CD4-positive, alpha-beta memory T cell (primary cell): ENCODE results near the gene COA3. TPM values are rescaled to one million over a fixed set of nuclear protein-coding genes. Genes with fewer than 3 reads are reported as not detected.

ENCODE experiments used
- CTCF ChIA-PET: fragments of 350-600 bp; sonication (Branson Sonifier 250); formaldehyde crosslinking; loops from one replicate; lab custom pipeline; 2021; ENCODE audit warnings: inconsistent platforms; ENCODE audit not compliant: partially characterized antibody; lab: Charles Lee
- POLR2A ChIA-PET: fragments of 350-600 bp; sonication (Branson Sonifier 250); formaldehyde crosslinking; loops from one replicate; lab custom pipeline; 2021; ENCODE audit not compliant: partially characterized antibody; lab: Charles Lee
- DNase-seq, 5 donors: peaks; one replicate each; pipeline versions ENCODE4 v3.0.0 to v3.0.0-alpha.2; 2020 to 2022; ENCODE audit warnings: mixed read lengths in 1 of 5
- H3K27ac ChIP-seq: one replicate; pipeline ENCODE4 v1.7.0; 2013; ENCODE audit warnings: low read depth, low read length
- H3K27me3 ChIP-seq: 2 replicates; pipeline ENCODE4 v1.7.0; 2013; ENCODE audit warnings: mild to moderate bottlenecking, low read length, moderate library complexity; ENCODE audit not compliant: insufficient read depth
- H3K36me3 ChIP-seq: 2 replicates; pipeline ENCODE4 v1.7.0; 2013; ENCODE audit warnings: mild to moderate bottlenecking, low read length, moderate library complexity; ENCODE audit not compliant: insufficient read depth
- H3K4me1 ChIP-seq: 2 replicates; pipeline ENCODE4 v1.7.0; 2013; ENCODE audit warnings: mild to moderate bottlenecking, low read length, moderate library complexity; ENCODE audit not compliant: insufficient read depth
- H3K4me3 ChIP-seq, 2 donors: one replicate each; pipeline ENCODE4 v1.7.0; 2013; ENCODE audit warnings: low read length in 2 of 2, mild to moderate bottlenecking in 1 of 2
- H3K9me3 ChIP-seq, 2 donors: one replicate each; pipeline ENCODE4 v1.7.0; 2013; ENCODE audit warnings: low read length in 2 of 2, control low read depth in 1 of 2; ENCODE audit not compliant: control insufficient read depth in 1 of 2
- H3K27ac Mint-ChIP-seq, 7 donors: one replicate each; pipeline ENCODE4 v1.8.0; 2020 to 2021; ENCODE audit warnings: mixed read lengths in 7 of 7, mild to moderate bottlenecking in 6 of 7, inconsistent platforms in 3 of 7, moderate library complexity in 3 of 7
- H3K27me3 Mint-ChIP-seq, 2 donors: one replicate each; pipeline ENCODE4 v1.8.0; 2020 to 2021; ENCODE audit warnings: mixed read lengths in 2 of 2
- H3K36me3 Mint-ChIP-seq, 2 donors: one replicate each; pipeline ENCODE4 v1.8.0; 2020 to 2021; ENCODE audit warnings: mixed read lengths in 2 of 2, inconsistent platforms in 1 of 2, mild to moderate bottlenecking in 1 of 2
- H3K4me1 Mint-ChIP-seq, 4 donors: one replicate each; pipeline ENCODE4 v1.8.0; 2020 to 2021; ENCODE audit warnings: mixed read lengths in 4 of 4, mild to moderate bottlenecking in 1 of 4
- H3K4me3 Mint-ChIP-seq, 8 donors: one replicate each; pipeline ENCODE4 v1.8.0; 2020 to 2021; ENCODE audit warnings: mixed read lengths in 8 of 8, mild to moderate bottlenecking in 7 of 8, moderate library complexity in 6 of 8, inconsistent platforms in 3 of 8
- H3K9me3 Mint-ChIP-seq, 8 donors: one replicate each; pipeline ENCODE4 v1.8.0; 2020 to 2021; ENCODE audit warnings: mixed read lengths in 8 of 8, mild to moderate bottlenecking in 5 of 8, inconsistent platforms in 3 of 8, moderate library complexity in 1 of 8
- intact Hi-C: fragments of 100-400 bp; cut with micrococcal nuclease; formaldehyde crosslinking; loops from one replicate; pipeline ENCODE4 v1.15.1; 2023
- microRNA-seq: library from miRNA; unstranded; fragments of <30 nt; microRNA quantifications from one replicate; pipeline ENCODE4 v1.2.0, GENCODE V29; 2021; ENCODE audit warnings: borderline replicate concordance, borderline number of aligned reads, borderline microRNAs expressed, mixed read lengths
- polyA plus RNA-seq, 2 donors: library from polyadenylated mRNA; unstranded; fragments of 300-500 nt; fragmentation: Illumina TruSeq; gene quantifications; one replicate each; pipeline ENCODE4 v1.2.3, GENCODE V29; 2021
- total RNA-seq, 2 experiments: library from RNA; stranded (reverse); gene quantifications; one replicate each; pipeline ENCODE4 v1.2.3, GENCODE V29; 2021

COA3 gene
- total and polyA plus RNA-seq, 4 experiments from 2014 or later = 27.7 to 153 (median 70.0) TPM

- Histone ChIP-seq H3K36me3 (no peaks in the 10 kb centered on the region), H3K4me3 (no peak overlapping the region), H3K9me3 (no peaks in the 10 kb centered on the region), H3K27me3 (no peaks in the 10 kb centered on the region), H3K27ac (no peak overlapping the region), H3K4me1 (no peaks in the 10 kb centered on the region)
- DNase-seq = no peak
- Mint-ChIP-seq H3K4me3 (no peak overlapping the region), H3K36me3 (no peaks in the 10 kb centered on the region), H3K9me3 (no peaks in the 10 kb centered on the region), H3K4me1 (no peaks in the 10 kb centered on the region), H3K27ac (no peak overlapping the region), H3K27me3 (peaks cover 16 to 25% of the 10 kb centered on the region in 2 donors)
- intact Hi-C loops = no loop called here
- CTCF ChIA-PET = interaction anchor here (3.4 kb wide), 1 partner anchor 12 kb away, joined by 15 read pairs; no protein-coding TSS in a partner anchor
- POLR2A ChIA-PET = no interaction called here
Measured at GRCh38 chr17:42751628-42752027, 46.9 kb downstream of the COA3 start.

- CTCF ChIA-PET = interaction anchor here (1.2 to 3.4 kb wide), 3 partner anchors 9 to 22 kb away, joined by 4 to 15 read pairs (median 4); partner anchors contain the start of gene VPS25
- Mint-ChIP-seq H3K36me3 (no peaks in the 10 kb centered on the region), H3K27ac (no peak overlapping the region), H3K9me3 (no peaks in the 10 kb centered on the region), H3K27me3 (peaks cover 10 to 20% of the 10 kb centered on the region in 2 donors), H3K4me3 (no peak overlapping the region), H3K4me1 (no peaks in the 10 kb centered on the region)
- intact Hi-C loops = no loop called here
- H3K36me3 ChIP-seq = no peaks in the 10 kb centered on the region
- POLR2A ChIA-PET = no interaction called here
- H3K9me3 ChIP-seq = no peaks in the 10 kb centered on the region
- no peaks in the 10 kb centered on the region for H3K27me3 ChIP-seq
- no peak for DNase-seq
- H3K27ac ChIP-seq = no peak overlapping the region
- H3K4me1 ChIP-seq = no peaks in the 10 kb centered on the region
- no peak overlapping the region for H3K4me3 ChIP-seq
Measured at GRCh38 chr17:42750739-42751344, 47.7 kb downstream of the COA3 start.

- Mint-ChIP-seq H3K36me3 (peaks cover 0 to 2% of the 10 kb centered on the region in 2 donors), H3K4me3 (no peak overlapping the region), H3K27me3 (peaks cover 6 to 13% of the 10 kb centered on the region in 2 donors), H3K4me1 (peaks cover 1 to 14% (median 9%) of the 10 kb centered on the region in 4 donors), H3K9me3 (no peaks in the 10 kb centered on the region), H3K27ac (no peak overlapping the region)
- no peaks in the 10 kb centered on the region for H3K27me3 ChIP-seq
- ChIA-PET POLR2A (interaction anchor here (0.9 kb wide), 1 partner anchor 17 kb away, joined by 4 read pairs; no protein-coding TSS in a partner anchor), CTCF (interaction anchor here (1.5 to 3.4 kb wide), 2 partner anchors 11 to 14 kb away, joined by 4 to 15 read pairs; no protein-coding TSS in a partner anchor)
- no peak overlapping the region for H3K27ac ChIP-seq
- no peaks in the 10 kb centered on the region for H3K9me3 ChIP-seq
- H3K4me3 ChIP-seq = no peak overlapping the region
- no peaks in the 10 kb centered on the region for H3K36me3 ChIP-seq
- DNase-seq = no peak
- intact Hi-C loops = no loop called here
- H3K4me1 ChIP-seq = peaks cover 9% of the 10 kb centered on the region
Measured at GRCh38 chr17:42748908-42749798, 49.4 kb downstream of the COA3 start.

GRCh38 chr17:42748202-42748907 lies 50.1 kb downstream of the COA3 start:
- H3K36me3 ChIP-seq = no peaks in the 10 kb centered on the region
- H3K9me3 ChIP-seq = no peaks in the 10 kb centered on the region
- intact Hi-C loops = no loop called here
- peaks cover 6 to 13% of the 10 kb centered on the region in 2 donors for H3K27me3 Mint-ChIP-seq
- ChIA-PET POLR2A (no interaction called here), CTCF (interaction anchor here (3.4 kb wide), 1 partner anchor 15 kb away, joined by 15 read pairs; no protein-coding TSS in a partner anchor)
- DNase-seq = no peak
- no peak overlapping the region for H3K4me3 ChIP-seq
- H3K4me1 Mint-ChIP-seq = peaks cover 6 to 21% (median 16%) of the 10 kb centered on the region in 4 donors
- H3K27me3 ChIP-seq = no peaks in the 10 kb centered on the region
- peaks cover 0 to 2% of the 10 kb centered on the region in 2 donors for H3K36me3 Mint-ChIP-seq
- H3K4me3 Mint-ChIP-seq = peak overlapping the region in 2 of 8 donors; percentile 42 to 64
- H3K27ac Mint-ChIP-seq = no peak overlapping the region
- no peak overlapping the region for H3K27ac ChIP-seq
- peaks cover 17% of the 10 kb centered on the region for H3K4me1 ChIP-seq
- no peaks in the 10 kb centered on the region for H3K9me3 Mint-ChIP-seq

Small RNAs within 50 kb of the gene (microRNA-seq; reads per million reads assigned to microRNA genes)
- not detected for gene MIR6781

Other genes starting within 250 kb of the COA3 start
- gene HSD17B1, start 245.8 kb downstream of the COA3 start, total RNA-seq = 1 to 10 TPM; 1.2 TPM
- under 1 TPM; 0.07 to 0.88 TPM for gene HSD17B1, start 245.8 kb downstream of the COA3 start, polyA plus RNA-seq
- gene COASY, start 236.6 kb downstream of the COA3 start, total RNA-seq = 10 to 100 TPM; 65.2 to 71.1 TPM
- 10 to 100 TPM; 44.6 to 66.0 TPM for gene COASY, start 236.6 kb downstream of the COA3 start, polyA plus RNA-seq
- 10 to 100 TPM; 73.3 to 73.7 TPM for gene MLX, start 231.6 kb downstream of the COA3 start, total RNA-seq
- 10 to 100 TPM; 38.1 to 53.6 TPM for gene MLX, start 231.6 kb downstream of the COA3 start, polyA plus RNA-seq
- gene PSMC3IP, start 221.0 kb downstream of the COA3 start, total RNA-seq = 1 to 10 TPM; 3.4 to 4.5 TPM
- 1 to 10 TPM in 1 of 2 donors, under 1 TPM in 1; 0.93 to 1.9 TPM for gene PSMC3IP, start 221.0 kb downstream of the COA3 start, polyA plus RNA-seq
- 100 to 1,000 TPM; 128 to 134 TPM for gene RETREG3, start 189.3 kb downstream of the COA3 start, total RNA-seq
- gene RETREG3, start 189.3 kb downstream of the COA3 start, polyA plus RNA-seq = 100 to 1,000 TPM; 106 to 123 TPM
- 10 to 100 TPM; 13.6 to 16.5 TPM for gene TUBG1, start 189.0 kb downstream of the COA3 start, total RNA-seq
- gene TUBG1, start 189.0 kb downstream of the COA3 start, polyA plus RNA-seq = 10 to 100 TPM in 1 of 2 donors, 1 to 10 TPM in 1; 6.4 to 12.8 TPM
- 10 to 100 TPM; 18.1 to 19.1 TPM for gene TUBG2, start 139.4 kb downstream of the COA3 start, total RNA-seq
- 1 to 10 TPM; 3.0 to 5.0 TPM for gene TUBG2, start 139.4 kb downstream of the COA3 start, polyA plus RNA-seq
- gene PLEKHH3, start 121.7 kb downstream of the COA3 start, total RNA-seq = under 1 TPM; 0.15 to 0.22 TPM
- under 1 TPM; 0.16 to 0.32 TPM for gene PLEKHH3, start 121.7 kb downstream of the COA3 start, polyA plus RNA-seq
- gene CCR10, start 116.9 kb downstream of the COA3 start, total RNA-seq = under 1 TPM; 0.53 to 0.81 TPM
- 10 to 100 TPM in 1 of 2 donors, 1 to 10 TPM in 1; 9.1 to 10.7 TPM for gene CCR10, start 116.9 kb downstream of the COA3 start, polyA plus RNA-seq
- 1 to 10 TPM; 2.5 to 3.0 TPM for gene CNTNAP1, start 116.2 kb downstream of the COA3 start, total RNA-seq
- 1 to 10 TPM in 1 of 2 donors, not detected in 1; 1.2 TPM for gene CNTNAP1, start 116.2 kb downstream of the COA3 start, polyA plus RNA-seq
- 100 to 1,000 TPM; 184 to 192 TPM for gene EZH1, start 53.7 kb downstream of the COA3 start, total RNA-seq
- 10 to 100 TPM; 20.1 to 38.6 TPM for gene EZH1, start 53.7 kb downstream of the COA3 start, polyA plus RNA-seq
- gene RAMP2, start 37.5 kb downstream of the COA3 start, total RNA-seq = not detected
- not detected for gene RAMP2, start 37.5 kb downstream of the COA3 start, polyA plus RNA-seq
- 10 to 100 TPM; 39.3 to 43.6 TPM for gene VPS25, start 25.3 kb downstream of the COA3 start, total RNA-seq
- gene VPS25, start 25.3 kb downstream of the COA3 start, polyA plus RNA-seq = 10 to 100 TPM; 39.8 to 63.3 TPM
- under 1 TPM; 0.14 to 0.41 TPM for gene WNK4, start 18.1 kb downstream of the COA3 start, total RNA-seq
- gene WNK4, start 18.1 kb downstream of the COA3 start, polyA plus RNA-seq = not detected
- not detected for gene CNTD1, start 157 bp upstream of the COA3 start, total RNA-seq
- under 1 TPM; 0.22 to 0.43 TPM for gene CNTD1, start 157 bp upstream of the COA3 start, polyA plus RNA-seq
- gene BECN1, start 25.6 kb upstream of the COA3 start, total RNA-seq = 100 to 1,000 TPM; 103 to 104 TPM
- gene BECN1, start 25.6 kb upstream of the COA3 start, polyA plus RNA-seq = 100 to 1,000 TPM; 135 to 190 TPM
- gene PSME3, start 34.7 kb upstream of the COA3 start, total RNA-seq = 10 to 100 TPM; 65.1 to 69.9 TPM
- gene PSME3, start 34.7 kb upstream of the COA3 start, polyA plus RNA-seq = 100 to 1,000 TPM; 125 to 171 TPM
- 1 to 10 TPM; 2.7 TPM for gene AOC2, start 45.9 kb upstream of the COA3 start, total RNA-seq
- under 1 TPM in 1 of 2 donors, not detected in 1; 0.17 TPM for gene AOC2, start 45.9 kb upstream of the COA3 start, polyA plus RNA-seq
- gene AOC3, start 52.5 kb upstream of the COA3 start, total RNA-seq = 1 to 10 TPM in 1 of 2 experiments, under 1 TPM in 1; 0.58 to 1.2 TPM
- not detected for gene AOC3, start 52.5 kb upstream of the COA3 start, polyA plus RNA-seq
- gene G6PC1, start 102.1 kb upstream of the COA3 start, total RNA-seq = not detected
- not detected for gene G6PC1, start 102.1 kb upstream of the COA3 start, polyA plus RNA-seq
- 10 to 100 TPM; 53.0 to 55.6 TPM for gene AARSD1, start 165.8 kb upstream of the COA3 start, total RNA-seq
- gene AARSD1, start 165.8 kb upstream of the COA3 start, polyA plus RNA-seq = 10 to 100 TPM; 37.7 to 42.6 TPM
- gene PTGES3L, start 181.4 kb upstream of the COA3 start, total RNA-seq = under 1 TPM; 0.20 to 0.30 TPM
- under 1 TPM in 1 of 2 donors, not detected in 1; 0.52 TPM for gene PTGES3L, start 181.4 kb upstream of the COA3 start, polyA plus RNA-seq
- gene RUNDC1, start 181.9 kb upstream of the COA3 start, total RNA-seq = 10 to 100 TPM; 24.1 to 25.5 TPM
- 10 to 100 TPM; 12.8 to 17.7 TPM for gene RUNDC1, start 181.9 kb upstream of the COA3 start, polyA plus RNA-seq
- 1,000 to 10,000 TPM; 1,574 to 1,622 TPM for gene RPL27, start 199.7 kb upstream of the COA3 start, total RNA-seq
- 1,000 to 10,000 TPM; 1,528 to 2,293 TPM for gene RPL27, start 199.7 kb upstream of the COA3 start, polyA plus RNA-seq
- 10 to 100 TPM; 33.1 to 40.3 TPM for gene IFI35, start 208.1 kb upstream of the COA3 start, total RNA-seq
- 10 to 100 TPM; 55.4 to 66.2 TPM for gene IFI35, start 208.1 kb upstream of the COA3 start, polyA plus RNA-seq
- 10 to 100 TPM; 61.5 to 67.5 TPM for gene VAT1, start 223.7 kb upstream of the COA3 start, total RNA-seq
- 10 to 100 TPM; 52.6 to 66.2 TPM for gene VAT1, start 223.7 kb upstream of the COA3 start, polyA plus RNA-seq
- gene RND2, start 226.5 kb upstream of the COA3 start, total RNA-seq = under 1 TPM; 0.28 to 0.29 TPM
- under 1 TPM; 0.13 to 0.26 TPM for gene RND2, start 226.5 kb upstream of the COA3 start, polyA plus RNA-seq